Measurements from ENCODE around the gene DAG1.

The DAG1 gene

GRCh38 chr3:49498648-49499047 lies 28.6 kb downstream of the DAG1 start:
- TF ChIP-seq CTCF (IDR thresholded peaks at IDR 0.05; ENCODE audit: borderline replicate concordance, control extremely low read depth, extremely low read depth, insufficient read depth, missing control alignments) = no peak
- in situ Hi-C loops (cut with MboI; ENCODE audit: low sequenced_read_pairs, unreplicated experiment) = no loop called here
- no peak for DNase-seq (ENCODE audit: low spot score)

- TF ChIP-seq CTCF (IDR thresholded peaks at IDR 0.05; ENCODE audit: borderline replicate concordance, control extremely low read depth, extremely low read depth, insufficient read depth, missing control alignments) = no peak
- in situ Hi-C loops (cut with MboI; ENCODE audit: low sequenced_read_pairs, unreplicated experiment) = no loop called here
- no peak for DNase-seq (ENCODE audit: low spot score)
Observed at GRCh38 chr3:49500205-49500731, 30.2 kb downstream of the DAG1 start.

- no peak for TF ChIP-seq CTCF (IDR thresholded peaks at IDR 0.05; ENCODE audit: borderline replicate concordance, control extremely low read depth, extremely low read depth, insufficient read depth, missing control alignments)
- in situ Hi-C loops (cut with MboI; ENCODE audit: low sequenced_read_pairs, unreplicated experiment) = no loop called here
- DNase-seq (ENCODE audit: low spot score) = no peak
Observed at GRCh38 chr3:49500732-49501609, 30.9 kb downstream of the DAG1 start.

GRCh38 chr3:49501842-49502241 lies 31.8 kb downstream of the DAG1 start:
- DNase-seq (ENCODE audit: low spot score) = no peak
- in situ Hi-C loops (cut with MboI; ENCODE audit: low sequenced_read_pairs, unreplicated experiment) = no loop called here
- TF ChIP-seq CTCF (IDR thresholded peaks at IDR 0.05; ENCODE audit: borderline replicate concordance, control extremely low read depth, extremely low read depth, insufficient read depth, missing control alignments) = no peak

- in situ Hi-C loops (cut with MboI; ENCODE audit: low sequenced_read_pairs, unreplicated experiment) = no loop called here
- TF ChIP-seq CTCF (IDR thresholded peaks at IDR 0.05; ENCODE audit: borderline replicate concordance, control extremely low read depth, extremely low read depth, insufficient read depth, missing control alignments) = no peak
- no peak for DNase-seq (ENCODE audit: low spot score)
Observed at GRCh38 chr3:49506906-49507305, 36.8 kb downstream of the DAG1 start.

- DNase-seq (ENCODE audit: low spot score) = no peak
- TF ChIP-seq CTCF (IDR thresholded peaks at IDR 0.05; ENCODE audit: borderline replicate concordance, control extremely low read depth, extremely low read depth, insufficient read depth, missing control alignments) = no peak
- in situ Hi-C loops (cut with MboI; ENCODE audit: low sequenced_read_pairs, unreplicated experiment) = no loop called here
Observed at GRCh38 chr3:49509028-49509561, 39.0 kb downstream of the DAG1 start.
